Adipocyte (in vitro differentiated cells): ENCODE results near the gene ARHGEF33.

Source experiments
- DNase-seq: peaks from one replicate; pipeline ENCODE4 v3.0.0-alpha.2; 2015; ENCODE audit warnings: low read depth
- H3K27me3 ChIP-seq: replicated peaks from 2 replicates; pipeline ENCODE4 v1.7.0; 2013; ENCODE audit warnings: mild to moderate bottlenecking, low read length, moderate library complexity; ENCODE audit not compliant: control insufficient read depth, insufficient read depth
- H3K36me3 ChIP-seq: 2 replicates; pipeline ENCODE4 v1.7.0; 2013; ENCODE audit warnings: low read length, mild to moderate bottlenecking, moderate library complexity; ENCODE audit not compliant: control insufficient read depth, insufficient read depth, severe bottlenecking
- H3K4me1 ChIP-seq: 2 replicates; pipeline ENCODE4 v1.7.0; 2013; ENCODE audit warnings: mild to moderate bottlenecking, low read length, moderate library complexity; ENCODE audit not compliant: control insufficient read depth, insufficient read depth
- H3K4me3 ChIP-seq: 2 replicates; pipeline ENCODE4 v1.7.0; 2013; ENCODE audit warnings: mild to moderate bottlenecking, low read length, moderate library complexity
- H3K9ac ChIP-seq: 2 replicates; pipeline ENCODE4 v1.7.0; 2013; ENCODE audit warnings: mild to moderate bottlenecking, low read length, moderate library complexity
- H3K9me3 ChIP-seq: 2 replicates; pipeline ENCODE4 v1.7.0; 2013; ENCODE audit warnings: mild to moderate bottlenecking, low read length, moderate library complexity; ENCODE audit not compliant: control insufficient read depth

Gene ARHGEF33

DNA sequence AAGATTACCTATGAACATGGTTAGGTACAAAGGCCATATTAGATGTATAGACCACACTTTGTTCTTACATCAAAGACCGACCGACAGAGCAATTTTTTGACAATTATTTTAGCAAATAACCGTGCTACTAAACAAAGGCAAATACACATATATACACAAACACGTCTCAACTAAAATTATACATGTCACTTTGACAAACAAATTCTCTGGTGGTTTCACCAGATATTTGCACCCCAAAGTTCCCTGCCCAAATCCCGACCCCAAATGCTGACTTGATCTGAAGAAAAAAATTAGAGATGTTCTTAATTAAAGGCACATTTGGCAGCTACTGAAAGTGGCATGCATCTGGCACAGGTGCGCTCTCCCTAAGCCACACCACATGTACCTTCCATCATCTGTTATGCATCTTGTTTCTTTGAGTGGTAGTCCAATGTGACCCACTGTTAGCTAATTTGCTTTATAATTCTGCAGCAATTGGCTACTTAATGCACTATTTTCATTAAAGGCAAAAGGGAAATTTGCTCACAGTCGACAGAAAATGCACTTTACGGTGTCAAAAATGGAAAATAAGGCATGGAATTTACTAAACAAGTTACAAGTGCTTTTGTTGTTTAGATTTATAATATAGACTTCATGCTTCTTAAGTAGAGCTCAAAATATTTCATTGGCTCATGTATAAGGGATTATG is 92.1 kb downstream of the ARHGEF33 start:
- Histone ChIP-seq H3K9me3 (no peaks in the 10 kb centered on the region), H3K4me1 (no peaks in the 10 kb centered on the region), H3K27me3 (no peaks in the 10 kb centered on the region), H3K4me3 (no peak overlapping the region), H3K36me3 (peaks cover 67% of the 10 kb centered on the region), H3K9ac (no peak overlapping the region)
- DNase-seq = no peak

- H3K27me3 ChIP-seq = no peaks in the 10 kb centered on the region
- no peak for DNase-seq
- H3K36me3 ChIP-seq = peaks cover 74% of the 10 kb centered on the region
- H3K9ac ChIP-seq = no peak overlapping the region
- H3K4me1 ChIP-seq = no peaks in the 10 kb centered on the region
- no peak overlapping the region for H3K4me3 ChIP-seq
- H3K9me3 ChIP-seq = no peaks in the 10 kb centered on the region
Observed at GRCh38 chr2:38982498-38982897, 92.8 kb downstream of the ARHGEF33 start.

GRCh38 chr2:38988716-38989115 is 99.0 kb downstream of the ARHGEF33 start:
- no peak for DNase-seq
- H3K27me3 ChIP-seq = no peaks in the 10 kb centered on the region
- H3K4me3 ChIP-seq = no peak overlapping the region
- no peak overlapping the region for H3K9ac ChIP-seq
- no peaks in the 10 kb centered on the region for H3K9me3 ChIP-seq
- H3K4me1 ChIP-seq = no peaks in the 10 kb centered on the region
- H3K36me3 ChIP-seq = peaks cover 99% of the 10 kb centered on the region

DNA sequence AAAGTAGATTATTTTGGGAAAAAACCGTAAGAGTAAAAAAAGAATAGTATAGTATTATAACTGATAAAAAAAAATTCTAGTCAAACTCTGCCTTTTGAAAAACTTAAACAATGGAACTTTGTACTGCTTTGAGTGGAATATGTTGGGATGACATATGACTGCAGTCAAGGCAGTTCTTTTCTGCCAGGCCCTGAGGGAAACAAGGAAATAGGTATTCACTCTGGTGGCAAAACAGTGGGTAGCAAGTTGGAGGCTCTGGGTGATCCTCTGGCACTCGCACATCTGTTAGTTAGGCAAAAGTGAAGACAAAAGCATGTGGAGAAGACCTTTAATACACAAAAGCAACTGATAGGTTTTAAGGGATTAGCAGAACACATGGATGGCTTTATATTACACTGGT is 102.2 kb downstream of the ARHGEF33 start:
- Histone ChIP-seq H3K27me3 (no peaks in the 10 kb centered on the region), H3K36me3 (peaks cover 99% of the 10 kb centered on the region), H3K4me3 (no peak overlapping the region), H3K9ac (no peak overlapping the region), H3K9me3 (no peaks in the 10 kb centered on the region), H3K4me1 (no peaks in the 10 kb centered on the region)
- DNase-seq = no peak

GRCh38 chr2:38997781-38998180 is 108.1 kb downstream of the ARHGEF33 start:
- Histone ChIP-seq H3K4me3 (no peak overlapping the region), H3K4me1 (peaks cover 9% of the 10 kb centered on the region), H3K9me3 (no peaks in the 10 kb centered on the region), H3K27me3 (no peaks in the 10 kb centered on the region), H3K9ac (no peak overlapping the region), H3K36me3 (peaks cover 90% of the 10 kb centered on the region)
- DNase-seq = peak; percentile 89

DNA sequence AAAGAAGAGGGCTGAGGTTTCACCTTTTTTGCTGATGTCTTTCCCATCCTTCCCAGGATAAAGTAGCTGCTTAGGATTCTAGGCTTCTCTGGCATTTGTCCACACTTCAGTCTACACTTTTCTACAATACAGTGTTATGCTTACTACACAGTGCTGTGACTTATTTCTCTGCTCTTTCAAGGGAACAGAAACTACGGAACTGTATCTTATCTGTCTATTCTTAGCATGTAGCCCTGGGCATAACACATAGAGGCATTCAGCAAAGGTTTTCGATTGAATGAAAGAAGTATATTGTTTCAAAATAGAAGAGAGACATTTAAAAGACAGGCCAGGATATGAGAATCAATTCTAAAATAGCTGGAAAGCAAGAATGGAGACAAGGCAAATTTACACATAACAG is 110.9 kb downstream of the ARHGEF33 start:
- H3K27me3 ChIP-seq = no peaks in the 10 kb centered on the region
- no peak for DNase-seq
- H3K4me3 ChIP-seq = no peak overlapping the region
- peaks cover 89% of the 10 kb centered on the region for H3K36me3 ChIP-seq
- no peaks in the 10 kb centered on the region for H3K9me3 ChIP-seq
- H3K4me1 ChIP-seq = peaks cover 9% of the 10 kb centered on the region
- H3K9ac ChIP-seq = no peak overlapping the region

DNA sequence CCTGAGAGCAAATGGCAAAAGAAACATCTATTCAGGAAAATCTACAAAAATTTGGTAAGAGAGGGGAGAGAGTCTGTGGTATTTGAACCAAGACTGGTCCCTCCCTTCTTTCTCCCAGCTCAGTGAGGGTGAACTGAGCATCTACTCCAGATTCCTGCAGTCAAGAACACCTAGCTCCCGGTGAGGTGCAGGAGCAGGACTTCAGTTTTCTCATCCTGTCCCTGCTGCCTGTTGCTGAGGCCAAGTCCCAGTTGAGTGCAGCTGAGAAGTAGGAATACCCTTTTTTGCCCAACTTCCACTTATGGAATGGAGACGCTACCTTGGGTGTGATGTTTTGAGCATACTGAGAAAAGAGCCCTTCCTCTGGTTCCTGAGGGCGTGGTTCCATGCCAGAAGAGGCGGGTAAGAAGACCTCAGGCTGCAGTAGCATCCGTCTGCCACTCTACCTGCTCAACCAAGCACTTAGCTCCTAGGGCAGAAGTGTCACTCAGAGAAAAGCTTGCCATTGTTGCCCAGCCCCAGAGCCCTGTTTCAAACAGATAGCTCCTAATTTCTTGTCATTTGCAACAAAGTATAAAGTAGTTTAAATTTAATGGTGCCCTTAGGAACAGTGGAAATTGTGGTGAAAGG is 118.3 kb downstream of the ARHGEF33 start:
- Histone ChIP-seq H3K9ac (no peak overlapping the region), H3K36me3 (peaks cover 98% of the 10 kb centered on the region), H3K9me3 (no peaks in the 10 kb centered on the region), H3K27me3 (no peaks in the 10 kb centered on the region), H3K4me1 (peaks cover 3% of the 10 kb centered on the region), H3K4me3 (no peak overlapping the region)
- DNase-seq = no peak

GRCh38 chr2:39008665-39009064 is 119.0 kb downstream of the ARHGEF33 start:
- H3K9ac ChIP-seq = no peak overlapping the region

GRCh38 chr2:39013871-39014270 is 124.2 kb downstream of the ARHGEF33 start:
- Histone ChIP-seq H3K36me3 (peaks cover 78% of the 10 kb centered on the region), H3K4me3 (no peak overlapping the region), H3K4me1 (peaks cover 24% of the 10 kb centered on the region), H3K9ac (no peak overlapping the region), H3K27me3 (no peaks in the 10 kb centered on the region), H3K9me3 (no peaks in the 10 kb centered on the region)
- DNase-seq = no peak

More at GRCh38 chr2:39008665-39009064, 119.0 kb downstream of the ARHGEF33 start:
- Histone ChIP-seq H3K4me3 (no peak overlapping the region), H3K9me3 (no peaks in the 10 kb centered on the region), H3K4me1 (peaks cover 3% of the 10 kb centered on the region), H3K36me3 (peaks cover 98% of the 10 kb centered on the region), H3K27me3 (no peaks in the 10 kb centered on the region)
- peak; percentile 9 for DNase-seq

DNA sequence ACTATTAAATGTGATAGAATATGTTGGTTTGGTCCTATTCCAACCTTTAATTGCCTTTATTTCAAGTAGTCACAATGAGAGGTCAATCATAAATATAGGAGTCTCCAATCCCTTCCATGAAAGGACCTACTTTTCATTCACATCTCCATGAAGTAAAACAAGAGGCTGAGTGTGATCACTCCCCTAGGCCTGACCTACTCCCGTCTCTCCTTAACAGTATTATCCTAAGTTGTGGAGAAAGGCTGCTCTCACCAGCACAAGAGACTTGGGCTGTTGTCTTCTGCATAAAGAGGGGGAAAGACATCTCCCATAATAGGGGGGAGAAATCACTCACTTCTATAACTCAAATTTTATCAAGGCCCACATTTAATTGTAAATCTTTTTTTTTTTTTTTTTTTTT is 125.7 kb downstream of the ARHGEF33 start:
- no peaks in the 10 kb centered on the region for H3K9me3 ChIP-seq
- no peaks in the 10 kb centered on the region for H3K27me3 ChIP-seq
- no peak overlapping the region for H3K9ac ChIP-seq
- DNase-seq = no peak
- H3K4me1 ChIP-seq = peaks cover 25% of the 10 kb centered on the region
- no peak overlapping the region for H3K4me3 ChIP-seq
- peaks cover 76% of the 10 kb centered on the region for H3K36me3 ChIP-seq

DNA sequence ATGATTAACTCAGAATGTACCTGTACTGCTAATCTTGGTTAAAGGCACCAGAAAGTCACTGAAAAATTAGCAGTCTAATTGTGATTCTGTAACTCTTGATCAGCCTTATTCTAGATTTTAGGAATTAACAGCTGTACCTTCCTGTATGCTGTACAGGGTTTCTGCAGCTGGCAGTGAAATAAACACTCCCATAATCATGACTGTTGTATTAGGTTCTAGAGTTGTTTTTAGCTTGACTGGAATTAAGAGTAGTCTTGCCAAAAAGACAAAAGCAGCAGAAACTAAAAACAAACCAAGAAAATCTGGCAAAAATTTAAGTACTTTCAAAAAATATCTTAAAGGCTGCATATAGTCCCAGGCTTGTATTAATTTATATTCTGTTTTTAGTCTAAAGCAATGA is 127.7 kb downstream of the ARHGEF33 start:
- H3K36me3 ChIP-seq = peaks cover 74% of the 10 kb centered on the region
- H3K4me1 ChIP-seq = peaks cover 43% of the 10 kb centered on the region
- H3K9me3 ChIP-seq = no peaks in the 10 kb centered on the region
- H3K27me3 ChIP-seq = no peaks in the 10 kb centered on the region
- no peak overlapping the region for H3K9ac ChIP-seq
- no peak overlapping the region for H3K4me3 ChIP-seq
- DNase-seq = no peak
